Fibroblast of skin of left quadriceps (primary cell): ENCODE data around the gene SLC17A1.

ENCODE experiments used
- DNase-seq, 2 experiments: peaks; one replicate each; pipeline ENCODE4 v3.0.0-alpha.2; 2013; ENCODE audit warnings: low read depth in 2 of 2

SLC17A1 gene

DNA sequence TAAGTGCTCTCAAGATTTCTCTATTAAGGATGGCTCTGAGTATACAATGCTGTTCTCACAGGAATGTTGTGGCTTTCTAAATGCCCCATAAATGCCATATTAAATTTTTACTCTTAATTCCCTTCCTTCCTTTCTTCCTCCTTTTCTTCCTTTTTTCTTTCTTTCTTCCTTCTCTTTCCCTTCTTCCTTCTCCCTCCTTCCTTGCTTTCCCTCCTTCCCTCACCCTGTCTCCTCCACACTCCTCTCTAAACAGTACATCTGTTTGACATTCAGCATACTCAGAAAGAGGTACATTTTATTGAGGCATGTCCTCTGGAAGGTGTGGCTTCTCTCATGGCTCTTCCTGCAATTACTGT, 433 bp upstream of the SLC17A1 start:
- no peak for DNase-seq

DNA sequence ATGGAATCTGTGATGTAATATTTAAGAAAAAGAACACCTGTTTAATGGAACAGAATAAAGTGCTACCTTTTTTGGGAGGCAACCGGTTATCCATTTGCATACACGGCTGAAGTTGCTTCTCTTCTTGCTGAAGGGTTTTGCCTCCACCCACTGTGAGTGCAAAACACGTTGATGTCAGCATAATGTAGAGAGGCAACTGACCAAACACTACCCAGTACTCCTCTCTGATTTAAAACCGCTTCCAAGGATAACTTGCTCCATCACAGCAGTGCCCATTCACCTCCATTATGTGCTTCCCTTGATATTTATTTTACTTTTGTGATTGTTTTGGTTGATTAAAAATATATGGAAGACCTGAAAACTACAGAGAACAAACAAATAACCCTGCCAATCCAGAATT, 1.4 kb downstream of the SLC17A1 start:
- DNase-seq, result no peak

DNA sequence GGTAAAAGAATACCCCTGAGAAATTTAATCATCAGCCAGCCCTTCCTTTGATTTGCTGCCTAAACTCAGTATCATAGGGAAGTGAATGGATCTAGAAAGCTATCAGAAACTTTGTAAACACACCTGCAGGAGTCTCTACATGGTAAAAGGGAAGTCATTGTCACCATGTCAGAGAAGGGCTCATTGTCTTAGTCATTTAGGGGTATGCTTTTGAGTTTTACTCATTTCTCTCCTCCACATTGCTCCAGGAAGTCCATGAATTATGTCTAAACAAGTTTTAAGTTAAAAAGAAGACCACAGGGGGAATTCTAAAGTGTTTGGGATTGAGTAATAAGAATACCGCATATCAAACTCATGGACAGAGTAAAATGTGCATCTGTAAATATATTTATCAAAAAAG, 2.5 kb downstream of the SLC17A1 start:
- no peak for DNase-seq

DNA sequence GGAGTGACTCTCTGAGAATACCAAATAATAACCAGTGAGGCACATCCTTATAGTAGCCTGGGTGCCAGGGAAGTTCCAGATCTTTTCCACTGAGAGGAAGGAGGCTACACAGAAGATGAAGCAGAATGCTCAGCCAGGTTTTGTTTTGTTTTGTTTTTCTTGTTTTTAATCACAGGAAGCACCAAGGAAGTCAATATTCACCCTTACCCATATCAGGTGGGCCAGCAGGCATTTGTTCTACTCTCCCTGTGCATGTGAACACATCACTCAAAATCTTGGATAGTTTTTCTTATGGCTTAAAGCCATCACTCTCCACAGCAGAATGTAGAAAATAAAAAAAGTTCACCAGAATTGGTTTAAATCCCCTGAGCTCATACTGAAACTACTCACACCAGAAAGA, 10.5 kb downstream of the SLC17A1 start:
- DNase-seq, result no peak

DNA sequence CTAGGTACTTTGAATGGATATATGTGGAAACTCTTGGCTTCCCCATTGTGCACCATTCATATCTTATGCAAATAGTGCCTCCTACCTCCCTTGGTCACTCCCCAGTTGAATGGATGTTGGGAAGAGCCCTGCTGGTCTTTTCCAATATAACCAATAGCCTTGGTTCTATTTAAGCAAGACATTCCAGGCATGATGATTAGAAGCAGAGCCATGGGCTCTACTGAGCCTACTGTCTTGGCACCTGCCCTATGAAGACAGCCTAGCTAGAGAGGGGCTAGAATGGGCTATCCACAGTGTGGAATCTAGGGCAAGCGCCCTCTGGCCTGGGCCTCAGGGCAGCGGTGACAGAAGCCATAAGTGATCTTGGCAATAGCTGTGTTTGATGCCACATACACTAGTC, 15.6 kb downstream of the SLC17A1 start:
- no peak for DNase-seq

DNA sequence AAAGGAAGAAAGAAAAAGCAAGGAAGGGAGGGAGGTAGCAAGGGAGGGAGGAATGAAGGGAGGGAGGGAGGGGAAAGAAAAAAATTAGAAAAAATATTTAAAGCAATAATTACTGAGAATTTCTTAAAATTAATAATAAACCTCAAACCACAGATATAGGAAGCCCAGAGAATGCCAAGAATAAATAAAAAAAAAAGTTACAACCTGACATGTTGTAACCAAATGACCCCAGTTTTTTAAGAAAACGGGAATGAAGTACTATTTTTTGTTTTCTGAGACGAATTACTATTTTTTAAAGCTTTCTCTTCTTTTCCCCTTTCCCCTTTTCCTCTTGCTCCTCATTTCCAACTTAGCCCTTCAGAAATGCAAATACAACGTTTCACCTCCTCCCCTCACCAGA, 16.7 kb downstream of the SLC17A1 start:
- no peak for DNase-seq

DNA sequence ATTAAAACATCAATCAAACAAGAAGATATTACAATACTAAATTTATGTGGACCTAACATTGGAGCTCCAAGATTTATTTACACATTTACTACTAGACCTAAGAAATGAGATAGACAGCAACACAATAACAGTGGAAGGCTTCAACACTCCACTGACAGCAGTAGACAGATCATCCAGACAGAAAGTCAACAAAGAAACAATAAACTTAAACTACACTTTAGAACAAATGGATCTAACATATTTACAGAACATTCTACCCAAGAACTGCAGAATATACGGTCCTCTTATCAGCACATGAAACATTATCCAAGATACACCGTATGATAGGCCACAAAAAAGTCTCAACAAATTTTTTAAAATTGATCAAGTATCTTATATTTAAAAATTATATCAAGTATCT, 27.0 kb downstream of the SLC17A1 start:
- no peak for DNase-seq

DNA sequence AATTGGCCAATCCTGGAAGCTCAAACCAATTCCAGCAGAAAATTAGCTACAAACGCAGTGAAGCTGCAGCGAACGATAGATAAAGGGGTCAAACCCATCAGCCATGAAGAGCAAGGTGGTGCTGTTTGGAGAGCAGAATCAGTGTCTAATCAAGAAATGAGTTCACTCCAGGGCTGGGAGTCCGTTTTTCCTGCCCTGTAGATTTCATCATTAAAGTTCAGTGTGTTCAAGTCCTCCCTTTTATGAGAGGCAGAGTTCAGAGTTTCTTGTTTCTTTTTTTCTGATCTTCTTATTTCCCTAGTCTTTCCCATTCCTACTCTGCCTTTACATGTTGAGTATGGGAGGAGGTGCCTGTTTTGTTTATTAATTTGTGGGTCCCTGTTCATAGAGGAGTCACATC, 30.4 kb downstream of the SLC17A1 start:
- no peak for DNase-seq

DNA sequence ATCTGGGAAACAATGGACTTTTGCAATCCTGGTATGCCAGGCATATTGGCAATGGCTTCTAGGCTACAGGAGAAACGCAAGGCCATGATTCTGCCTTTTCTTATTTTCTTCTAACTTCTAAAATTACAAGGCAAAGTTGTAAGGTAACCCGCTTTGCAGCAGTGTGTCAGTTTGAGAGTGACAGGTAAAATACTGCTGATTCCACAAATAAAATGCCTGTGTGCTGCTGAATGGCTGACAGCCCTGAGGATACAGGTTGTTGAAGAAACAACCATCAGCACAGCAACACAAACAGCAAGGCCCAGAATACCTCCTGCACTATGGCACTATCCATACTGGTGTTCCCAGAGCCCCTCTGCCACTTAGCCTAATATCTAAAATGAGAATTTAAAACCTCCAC, 37.1 kb downstream of the SLC17A1 start:
- DNase-seq, result no peak

DNA sequence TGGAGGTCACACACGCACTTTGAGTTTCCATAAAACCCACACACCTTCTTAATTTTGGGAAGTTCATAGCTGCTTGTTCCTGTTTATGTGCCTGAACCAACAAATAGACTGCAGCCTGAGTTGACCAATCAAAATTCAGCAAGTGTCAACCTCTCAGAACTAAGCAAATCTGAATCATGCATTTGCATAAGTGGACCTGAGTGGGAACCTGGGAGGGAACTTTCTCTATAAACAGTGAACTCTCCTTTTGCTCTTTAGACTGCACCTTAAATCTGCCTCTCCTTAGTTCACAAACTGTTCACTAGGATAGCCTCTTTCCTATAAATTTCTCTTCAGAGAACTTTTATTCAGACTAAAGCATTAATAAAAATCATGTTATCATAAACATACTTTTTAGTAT, 37.9 kb downstream of the SLC17A1 start:
- DNase-seq, result no peak

DNA sequence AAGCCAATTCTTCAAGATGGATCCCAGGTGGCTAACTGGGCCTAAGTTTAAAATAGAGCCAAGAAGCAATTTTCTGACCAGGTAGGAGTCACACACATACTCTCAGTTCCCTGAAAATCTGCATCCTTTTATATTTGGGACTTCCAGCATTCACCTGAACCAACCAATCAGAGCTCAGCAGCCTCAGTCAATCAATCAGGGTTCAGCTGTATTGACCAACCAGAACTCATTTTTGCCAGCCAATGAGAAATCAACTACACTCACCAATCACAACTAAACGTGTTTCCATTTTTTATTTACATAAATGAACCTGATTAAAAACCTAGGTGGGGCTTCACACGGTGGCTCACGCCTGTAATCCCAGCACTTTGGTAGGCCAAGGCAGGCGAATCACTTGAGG, 39.8 kb downstream of the SLC17A1 start:
- DNase-seq, result no peak

DNA sequence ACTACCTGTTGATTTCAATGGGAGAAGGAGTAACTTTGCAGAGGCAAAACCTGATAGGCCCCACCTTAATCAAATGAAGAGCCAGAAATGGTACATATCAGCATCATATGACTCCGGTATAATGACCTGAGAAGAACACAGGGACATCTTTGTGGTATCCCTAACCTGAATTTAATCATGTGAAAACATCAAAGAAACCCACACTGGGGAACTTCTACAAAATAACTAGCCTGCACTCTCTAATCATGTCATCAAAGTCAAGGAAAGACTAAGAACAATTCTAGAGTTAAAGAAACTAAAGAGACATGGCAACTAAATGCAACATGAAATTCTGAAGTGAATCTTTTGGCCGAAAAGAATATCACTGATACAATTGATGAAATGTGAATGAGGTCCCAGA, 42.4 kb downstream of the SLC17A1 start:
- no peak for DNase-seq

DNA sequence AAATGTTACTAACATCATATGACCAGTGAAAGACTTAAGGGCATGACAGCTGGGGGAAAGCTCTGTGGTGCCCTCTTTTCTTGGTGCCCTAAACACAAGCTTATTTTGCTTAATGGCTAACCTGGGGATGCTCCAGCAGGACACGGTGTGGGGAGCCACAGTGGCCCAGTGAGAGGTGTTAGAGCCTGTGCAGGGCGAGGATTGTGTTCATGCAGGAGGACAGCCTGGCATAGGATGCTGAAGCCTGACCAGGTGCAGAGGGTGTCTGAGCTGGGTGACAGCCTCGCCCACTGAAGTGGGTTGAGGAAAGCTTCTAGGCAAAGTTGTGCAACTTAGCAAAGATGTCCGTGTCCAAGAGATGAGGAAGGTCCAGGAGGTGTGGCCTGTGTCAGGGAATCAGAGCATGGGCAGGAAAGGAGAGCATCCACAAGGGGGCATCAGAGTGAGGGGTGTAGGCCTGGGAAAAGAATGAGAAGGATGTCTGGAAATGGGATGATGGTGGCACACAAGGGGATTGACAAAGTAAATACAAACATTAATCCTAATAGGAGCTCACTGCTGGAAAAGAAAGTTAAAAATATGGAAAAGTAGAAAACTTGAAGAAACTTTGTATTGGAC, 43.4 kb downstream of the SLC17A1 start:
- DNase-seq, result peak; percentile 4 to 8

DNA sequence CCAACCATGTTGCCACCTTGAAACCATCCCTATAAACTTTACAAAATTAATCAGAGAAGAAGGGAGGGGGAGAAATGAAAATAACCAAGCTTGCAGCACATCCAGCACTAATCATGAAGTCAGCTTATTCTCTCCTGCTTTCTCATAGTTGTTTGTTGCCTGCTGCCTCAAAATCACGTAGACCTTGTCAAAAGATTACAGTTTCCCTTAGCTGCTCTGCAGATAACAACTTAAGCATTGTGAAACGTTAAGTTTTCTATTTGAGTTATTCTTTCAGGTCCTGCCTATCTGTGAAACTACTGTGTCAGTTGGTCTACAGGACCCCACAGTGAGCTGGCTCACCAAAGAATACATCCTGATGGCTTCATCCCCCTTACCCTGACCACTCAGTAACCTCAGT, 44.4 kb downstream of the SLC17A1 start:
- DNase-seq, result no peak

DNA sequence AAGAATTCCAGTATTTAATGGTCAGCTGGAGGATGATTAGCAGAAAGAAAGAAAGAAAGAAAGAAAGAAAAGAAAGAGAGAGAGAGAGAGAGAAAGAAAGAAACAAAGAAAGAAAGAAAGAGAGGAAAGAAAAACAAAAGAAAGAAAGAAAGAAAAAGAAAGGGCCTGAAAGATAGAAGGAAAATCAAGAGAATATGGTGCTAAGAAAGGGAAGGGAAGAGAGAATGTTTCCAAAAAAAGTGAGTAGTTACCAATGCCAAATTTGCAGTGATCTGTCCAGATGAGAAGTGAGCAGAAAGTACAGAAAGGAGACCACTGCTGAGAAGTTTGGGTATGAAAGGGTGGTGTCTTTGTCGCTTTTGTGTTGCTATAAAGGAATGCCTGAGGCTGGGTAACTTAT, 50.7 kb downstream of the SLC17A1 start:
- DNase-seq, result no peak

DNA sequence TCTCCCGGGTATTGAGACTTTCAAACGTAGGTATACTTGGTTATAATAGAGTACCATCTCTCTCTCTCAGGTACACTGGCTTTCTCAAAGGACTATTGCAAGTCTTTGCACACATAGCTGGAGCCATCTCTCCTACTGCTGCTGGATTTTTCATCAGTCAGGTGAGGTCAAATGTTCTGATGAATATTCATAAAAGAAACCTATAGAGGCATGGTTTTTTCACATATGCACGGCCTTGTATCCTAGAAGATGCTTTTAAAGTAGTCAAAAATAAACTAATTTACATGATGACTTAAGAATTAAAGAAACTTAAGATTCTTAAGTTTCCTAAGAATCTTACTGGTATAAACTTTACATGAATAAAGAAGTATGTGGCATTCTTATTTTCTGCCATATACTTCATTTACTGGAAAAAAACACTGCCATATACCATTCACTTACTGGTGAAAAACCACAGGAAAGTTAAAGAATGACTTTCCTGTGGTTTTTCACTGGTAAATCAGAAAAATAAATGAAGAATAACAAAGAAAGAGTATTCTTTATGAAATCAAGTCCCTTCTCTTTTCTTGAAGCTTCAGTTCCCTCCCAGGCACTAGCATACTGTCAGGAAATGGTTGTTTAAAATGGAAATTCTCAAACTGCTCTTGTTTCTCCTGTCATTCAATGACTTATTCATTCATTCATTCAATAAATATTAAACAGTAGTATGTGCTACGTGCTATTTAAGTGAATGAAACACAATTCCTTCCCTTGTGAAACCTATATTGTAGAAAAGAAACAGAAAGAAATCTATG, 53.8 kb downstream of the SLC17A1 start:
- no peak for DNase-seq

DNA sequence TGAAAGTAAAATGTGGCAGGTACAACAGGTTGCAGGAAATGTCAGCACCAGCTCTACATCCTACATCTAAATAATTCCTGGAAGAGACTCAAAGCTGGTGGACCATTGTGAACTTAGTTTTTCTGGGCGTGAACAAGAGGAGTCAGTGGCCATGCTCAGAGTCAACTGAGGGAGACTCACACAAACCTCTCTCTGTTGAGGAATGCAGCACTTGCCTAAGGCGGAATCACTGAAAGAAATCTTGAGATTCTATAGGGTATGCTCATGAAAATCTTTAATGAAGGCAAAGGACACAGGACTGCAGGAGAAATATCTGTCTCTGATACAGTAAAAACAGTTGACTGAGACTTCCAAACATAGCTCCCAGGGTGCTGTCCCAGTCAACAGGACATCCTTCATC, 54.8 kb downstream of the SLC17A1 start:
- DNase-seq, result no peak

DNA sequence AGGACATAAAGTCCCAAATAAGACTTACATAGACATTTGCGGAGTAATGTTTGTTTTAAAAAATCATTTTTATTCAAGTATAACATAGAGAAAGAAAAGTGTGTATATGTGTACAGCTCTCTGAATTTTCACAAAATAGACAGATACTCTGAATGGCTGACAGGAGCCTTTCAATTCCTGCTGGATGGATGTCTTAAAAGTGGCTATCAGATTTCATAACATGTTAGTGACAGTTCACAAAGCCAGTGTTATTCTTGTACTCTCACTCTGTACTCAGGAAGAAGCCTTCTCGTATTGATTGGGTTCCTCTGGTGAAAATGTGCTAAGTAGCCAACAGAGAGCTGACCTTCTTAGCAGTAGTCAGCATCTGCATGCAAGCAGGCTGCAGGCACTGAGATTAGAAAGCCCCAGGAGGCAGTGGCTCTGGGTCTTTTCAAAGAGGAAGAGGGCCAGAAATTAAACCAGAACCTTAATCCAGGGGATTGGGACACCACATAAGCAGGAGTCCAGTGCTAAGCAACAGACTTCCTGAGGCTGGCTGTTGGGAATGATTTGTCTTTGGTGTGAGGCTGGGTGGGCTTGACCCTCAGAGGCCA, 57.6 kb downstream of the SLC17A1 start:
- no peak for DNase-seq

DNA sequence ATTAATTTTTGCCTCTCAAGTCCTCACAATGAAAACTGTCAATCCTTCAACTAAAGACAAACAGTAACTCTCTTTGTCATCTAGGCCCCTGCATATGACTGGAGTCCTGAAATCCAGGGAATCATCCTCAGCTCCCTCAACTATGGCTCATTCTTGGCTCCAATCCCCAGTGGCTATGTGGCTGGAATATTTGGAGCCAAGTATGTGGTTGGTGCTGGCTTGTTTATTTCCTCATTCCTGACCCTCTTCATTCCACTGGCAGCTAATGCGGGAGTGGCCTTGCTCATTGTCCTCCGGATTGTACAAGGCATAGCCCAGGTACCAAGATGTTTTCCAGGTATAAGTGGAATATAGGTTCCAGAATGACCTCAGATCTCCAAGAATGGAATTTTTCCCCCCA, 61.9 kb downstream of the SLC17A1 start:
- DNase-seq, result no peak

DNA sequence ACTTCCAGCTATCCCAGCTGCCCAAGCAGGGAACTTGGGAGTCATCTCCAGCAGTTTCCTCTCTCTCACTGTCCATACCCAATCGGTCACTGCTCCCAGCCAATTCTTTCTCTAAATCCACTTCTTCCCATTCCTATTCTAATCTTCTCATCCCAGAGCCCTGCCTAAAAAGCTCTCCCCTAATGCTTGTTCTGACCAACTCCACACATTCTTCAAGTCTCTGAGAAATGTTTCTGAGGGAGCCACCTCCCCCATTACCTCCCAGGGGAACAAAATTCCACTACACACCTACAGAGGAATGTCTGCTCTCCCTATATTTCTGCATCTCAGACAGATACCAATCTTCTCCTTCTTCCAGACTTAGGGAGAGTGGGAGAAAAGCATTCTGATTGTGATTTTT, 63.3 kb downstream of the SLC17A1 start:
- no peak for DNase-seq

DNA sequence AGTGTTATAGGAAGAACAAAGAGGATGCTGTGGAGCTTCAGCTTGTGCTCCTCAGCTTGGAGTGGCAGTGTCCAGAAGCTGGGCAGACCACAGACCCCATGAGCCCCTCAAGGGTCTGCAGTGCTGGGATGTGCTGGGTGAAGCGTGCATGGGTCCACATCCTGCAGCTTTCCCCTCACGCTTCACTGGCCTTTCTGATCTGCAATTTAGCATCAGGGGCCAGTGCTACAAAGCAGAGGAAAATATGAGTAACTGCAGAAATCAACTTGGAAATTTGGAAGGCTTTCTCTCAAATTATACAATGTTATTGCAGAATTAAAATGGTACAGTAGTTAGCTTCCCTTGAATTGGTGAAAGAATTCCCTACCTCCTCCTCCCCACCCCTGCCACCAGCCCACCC, 67.2 kb downstream of the SLC17A1 start:
- no peak for DNase-seq

DNA sequence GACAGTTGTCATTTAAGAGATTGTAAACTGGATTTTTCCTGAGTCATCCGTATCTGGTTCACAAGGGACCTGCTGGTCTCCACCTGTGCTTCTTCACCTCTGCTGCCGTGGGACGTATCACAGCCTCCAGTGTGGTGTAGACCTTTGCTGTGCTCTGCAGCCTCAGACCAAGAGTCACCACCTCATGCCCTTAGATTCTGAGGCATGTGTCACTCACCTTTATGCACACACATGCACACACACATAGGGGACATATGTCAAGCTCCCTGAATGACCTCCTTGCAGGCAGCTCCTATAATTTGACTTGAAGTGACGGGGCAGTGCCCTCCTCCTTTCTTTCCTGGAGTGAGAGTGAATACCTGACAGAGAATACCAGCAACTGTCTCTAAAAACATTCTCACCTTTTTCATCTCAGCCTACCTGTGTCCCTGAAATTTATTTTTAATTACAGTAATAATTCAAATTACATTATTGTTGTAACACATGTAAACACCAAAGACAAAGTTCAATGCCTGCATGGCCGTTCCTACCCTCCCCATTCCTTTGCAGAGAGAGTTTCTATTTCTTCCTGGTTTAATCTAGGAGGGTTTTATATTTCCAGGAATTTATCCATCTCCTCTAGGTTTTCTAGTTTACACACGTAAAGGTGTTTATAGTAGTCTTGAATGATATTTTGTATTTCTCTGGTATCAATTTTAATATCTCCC, 73.8 kb downstream of the SLC17A1 start:
- DNase-seq, result no peak
